GM19397 (cell line): ENCODE measurements around the gene COL4A6.

Experiments
- ATAC-seq: cut with Tn5 transposase; IDR thresholded peaks from one replicate; pipeline ENCODE4 v1.9.1; 2021; ENCODE audit warnings: mild to moderate bottlenecking, moderate library complexity; ENCODE audit not compliant: unreplicated experiment

Gene COL4A6

DNA sequence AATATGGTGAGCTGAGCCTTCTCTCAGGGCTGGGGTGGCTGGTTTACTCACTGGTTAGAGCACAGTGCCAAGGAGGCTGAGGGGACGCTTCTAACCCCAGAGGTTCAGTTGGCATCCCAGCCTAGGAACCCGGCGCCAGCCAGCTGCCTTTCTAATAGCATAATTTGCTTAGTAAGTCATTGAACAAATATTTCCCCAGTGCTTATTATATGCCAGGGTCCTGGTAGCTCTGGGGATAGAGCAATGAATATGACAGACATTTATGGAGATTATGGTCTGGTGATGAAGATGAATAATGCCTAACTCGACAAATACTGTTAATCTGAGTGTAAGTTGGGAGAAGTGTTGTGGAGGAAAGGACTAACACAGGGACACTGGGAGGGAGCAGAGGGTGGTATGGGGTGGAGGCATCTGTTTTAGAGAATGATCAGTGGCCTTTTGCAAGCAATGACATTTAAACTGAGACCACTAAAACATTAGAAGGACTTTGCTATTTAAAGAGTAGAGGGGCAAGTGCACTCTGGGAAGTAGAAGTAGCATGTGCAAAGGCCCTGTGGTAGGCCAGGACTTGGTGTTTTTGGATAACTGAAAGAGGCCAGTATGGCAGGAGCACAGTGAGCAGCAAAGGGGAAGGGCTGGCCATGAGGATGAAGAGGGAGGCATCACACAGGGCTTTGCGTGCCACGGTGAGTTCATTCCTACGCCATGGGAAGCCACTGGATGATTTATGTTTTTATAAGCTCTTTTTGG, 274.7 kb downstream of the COL4A6 start:
- no peak for ATAC-seq

DNA sequence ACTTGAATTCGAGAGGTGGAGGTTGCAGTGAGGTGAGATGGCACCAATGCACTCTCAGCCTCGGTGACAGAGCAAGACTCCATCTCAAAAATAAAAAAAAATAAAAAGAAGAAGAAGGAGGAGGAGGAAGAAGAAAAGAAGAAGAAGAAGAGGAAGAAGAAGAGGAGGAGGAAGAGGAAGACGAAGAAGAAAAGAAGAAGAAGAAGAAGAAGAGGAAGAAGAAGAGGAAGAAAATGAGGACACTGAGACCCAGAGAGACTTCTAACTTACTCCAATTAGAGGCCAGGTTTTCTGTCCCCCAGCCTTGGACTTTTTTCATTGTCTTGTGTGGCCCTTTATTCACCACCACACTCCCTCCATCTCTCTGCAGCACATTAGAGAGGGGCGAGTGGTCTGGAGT, 276.0 kb downstream of the COL4A6 start:
- no peak for ATAC-seq

DNA sequence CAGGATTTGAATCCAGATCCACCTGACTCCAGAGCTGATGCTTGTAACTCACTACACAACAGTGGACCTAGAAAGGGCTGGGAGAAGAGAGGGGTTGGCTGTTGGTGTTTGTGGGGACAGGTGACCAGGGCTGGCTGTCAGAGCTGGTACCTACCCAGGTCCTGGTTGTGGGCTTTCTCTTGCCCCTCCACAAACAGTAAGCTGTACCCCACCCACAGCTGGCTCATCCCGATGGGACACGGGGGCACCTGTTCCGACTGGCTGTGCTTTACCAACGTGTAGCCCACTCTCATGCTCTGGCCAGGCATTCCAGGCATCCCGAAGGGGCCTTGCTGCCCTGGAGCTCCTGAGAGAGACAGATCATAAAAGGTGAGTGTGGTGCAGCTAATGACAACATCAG, 277.9 kb downstream of the COL4A6 start:
- ATAC-seq: no peak

DNA sequence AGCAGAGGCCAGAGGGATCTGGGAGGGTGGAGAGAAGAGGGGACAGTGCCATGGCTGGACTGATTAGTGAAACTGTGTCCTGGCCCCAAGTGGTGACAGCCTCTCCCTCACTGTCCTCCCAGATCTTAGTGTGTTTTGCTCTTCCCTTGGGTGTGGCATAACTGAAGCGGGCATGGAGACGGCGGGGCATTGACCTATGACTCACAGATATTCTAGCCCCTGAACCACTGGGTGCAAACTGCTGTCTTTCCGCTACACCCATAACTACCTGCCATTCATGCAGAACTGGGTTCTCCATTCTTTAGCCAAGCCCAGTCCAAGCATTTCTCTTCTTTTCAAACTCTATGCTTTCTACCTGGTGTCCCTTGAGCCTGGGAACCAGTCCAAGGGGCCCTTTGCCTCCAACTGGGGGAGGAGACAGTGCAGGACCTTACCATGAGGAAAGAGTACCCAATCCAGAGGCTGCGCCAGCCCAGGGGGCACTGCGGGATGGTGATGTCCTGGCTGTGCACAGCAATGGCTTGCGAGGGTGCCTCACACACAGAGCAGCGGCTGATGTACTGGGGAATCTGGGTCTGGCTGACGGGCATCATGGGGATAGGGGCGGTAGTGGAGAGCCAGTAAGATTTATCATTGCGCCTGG, 279.1 kb downstream of the COL4A6 start:
- ATAC-seq: no peak

DNA sequence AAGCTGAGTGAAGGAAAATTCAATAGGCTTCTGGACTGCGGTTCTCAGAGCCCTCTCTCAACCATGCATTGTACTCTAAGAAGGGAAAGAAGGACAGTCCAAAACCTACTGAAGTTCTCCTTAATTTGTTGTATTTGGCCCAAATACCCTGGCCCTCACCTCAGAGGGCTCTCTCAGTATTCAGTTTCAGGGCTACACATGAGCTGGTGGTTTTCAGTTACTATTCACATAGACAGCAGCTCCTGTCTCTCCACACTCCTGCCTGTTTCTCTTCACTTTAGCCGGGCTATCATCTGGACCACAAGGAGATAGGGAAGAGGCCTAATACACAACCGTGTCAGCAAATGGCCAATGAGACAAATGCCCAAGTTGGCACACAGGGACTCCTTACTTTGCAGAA, 280.6 kb downstream of the COL4A6 start:
- no peak for ATAC-seq

DNA sequence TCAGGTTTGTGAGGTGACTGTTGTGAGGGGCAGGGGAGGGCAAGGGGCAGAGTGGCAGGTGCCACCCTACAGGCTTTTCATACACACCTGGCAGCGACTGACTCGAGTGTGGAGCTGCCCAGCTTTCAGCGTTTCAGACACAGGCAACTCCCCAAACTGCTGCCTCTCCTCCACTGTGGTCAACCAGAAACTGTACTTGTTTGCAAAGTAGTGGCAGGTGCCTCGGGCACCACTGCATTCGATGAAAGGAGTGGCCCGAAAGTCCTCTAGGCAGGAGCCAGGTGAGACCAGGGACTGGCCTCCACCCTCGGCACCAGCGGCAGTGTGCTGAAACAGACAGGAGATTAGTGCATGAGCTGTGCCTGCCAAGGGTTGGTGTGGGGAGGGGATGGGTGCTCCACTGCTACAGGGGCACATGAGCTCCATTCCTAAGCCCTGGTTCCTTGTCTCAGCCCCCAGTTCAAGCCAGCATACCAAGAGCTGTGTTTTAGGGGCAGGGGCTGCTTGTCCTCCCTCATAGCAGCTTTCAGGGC, 281.2 kb downstream of the COL4A6 start:
- no peak for ATAC-seq

DNA sequence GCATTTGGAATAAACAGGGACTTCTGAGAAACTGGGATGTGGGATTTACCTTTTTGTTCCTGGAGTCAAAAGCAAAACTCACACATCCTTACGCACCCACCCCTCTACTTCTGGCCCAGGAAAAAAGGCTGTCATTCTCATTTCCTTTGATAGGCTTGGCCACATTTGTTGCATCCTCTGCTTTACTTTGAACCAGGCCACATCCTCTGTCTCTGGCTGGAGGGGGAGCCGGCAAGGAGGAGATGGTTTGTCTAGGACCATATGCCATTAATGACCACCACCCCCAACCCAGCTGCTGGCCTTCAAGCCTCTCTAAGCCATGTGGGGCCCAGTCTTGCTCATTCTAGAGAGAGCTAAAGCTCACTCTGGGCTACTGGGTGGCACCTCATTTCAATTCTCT, 282.1 kb downstream of the COL4A6 start:
- ATAC-seq: no peak

DNA sequence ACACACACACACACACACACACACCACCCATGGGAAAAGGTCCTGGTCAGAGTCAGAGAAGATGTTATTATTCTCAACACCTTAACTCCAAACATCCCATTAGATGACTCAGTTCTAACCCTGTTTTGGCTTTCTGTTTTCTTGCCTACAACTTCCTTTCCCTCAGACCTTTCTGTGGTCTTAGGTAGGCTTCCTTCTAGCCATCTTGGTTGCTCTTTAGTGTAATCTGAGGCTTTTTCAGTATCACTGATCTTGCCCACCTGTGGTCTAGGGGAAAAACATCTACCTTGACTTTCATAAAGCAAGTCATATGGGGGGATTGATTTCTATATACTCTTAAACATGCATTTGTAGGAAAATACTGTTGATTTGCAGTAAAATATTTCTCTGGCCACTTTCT, 289.7 kb downstream of the COL4A6 start:
- ATAC-seq: no peak

DNA sequence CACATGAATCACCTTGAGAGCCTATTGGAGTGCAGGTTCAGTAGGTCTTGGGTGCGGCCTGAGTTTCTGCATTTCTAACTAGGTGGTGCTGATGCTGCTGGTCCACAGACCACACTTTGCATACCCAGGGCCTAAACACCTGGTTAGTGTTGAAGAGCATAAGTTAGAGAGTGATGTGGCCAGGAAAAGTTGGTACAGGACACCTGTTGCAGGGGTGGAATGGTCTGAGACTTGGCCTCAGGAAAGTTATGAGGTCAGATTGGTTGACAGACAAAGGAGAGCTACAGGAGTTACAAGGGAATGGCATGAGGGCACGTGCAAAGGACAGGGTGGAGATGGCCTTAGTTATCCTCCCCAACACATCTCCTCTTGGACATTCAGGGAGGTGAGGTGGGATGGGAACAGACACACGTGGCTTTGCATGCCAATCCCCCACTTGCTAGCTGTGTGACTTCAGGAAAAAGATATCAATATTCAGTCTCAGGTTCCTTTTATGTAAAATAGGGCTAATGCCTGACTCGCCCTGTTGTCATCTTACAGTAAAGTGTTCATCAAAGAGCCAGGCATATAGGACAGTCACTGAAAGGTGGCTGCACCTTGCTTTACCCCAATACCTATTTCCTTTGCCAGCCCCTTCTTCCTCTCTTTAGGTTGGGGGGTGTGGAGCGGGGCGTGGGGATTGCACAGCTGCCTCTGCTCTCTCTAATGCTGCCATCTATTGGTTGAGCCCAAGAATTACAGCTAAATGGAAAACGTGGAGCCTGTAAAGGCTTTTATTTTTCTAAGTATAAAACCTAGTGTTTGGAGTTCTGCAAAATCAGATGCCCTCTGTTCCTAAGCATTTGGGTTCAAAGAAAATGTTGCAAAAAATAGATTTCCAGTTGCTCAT, 299.2 kb downstream of the COL4A6 start:
- ATAC-seq: no peak

DNA sequence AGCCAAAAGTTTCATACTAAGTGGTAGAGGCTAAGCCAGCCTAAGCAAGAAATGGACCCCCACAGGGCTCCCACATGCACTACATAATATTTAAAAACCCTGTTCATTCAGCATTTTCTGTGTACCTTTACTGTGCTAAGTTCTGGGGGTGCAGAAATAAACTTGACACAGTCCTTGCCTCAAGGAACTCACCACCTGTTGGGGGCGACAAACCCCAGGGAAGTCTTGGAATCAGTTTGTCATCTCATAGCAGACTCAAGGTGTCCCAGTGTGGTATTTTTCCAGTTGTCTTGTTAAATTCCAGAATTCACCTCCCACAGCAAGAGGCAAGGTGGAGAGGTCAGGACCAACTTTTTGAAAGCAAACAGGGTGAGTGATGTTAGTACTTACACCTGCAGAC, 303.5 kb downstream of the COL4A6 start:
- ATAC-seq: no peak

DNA sequence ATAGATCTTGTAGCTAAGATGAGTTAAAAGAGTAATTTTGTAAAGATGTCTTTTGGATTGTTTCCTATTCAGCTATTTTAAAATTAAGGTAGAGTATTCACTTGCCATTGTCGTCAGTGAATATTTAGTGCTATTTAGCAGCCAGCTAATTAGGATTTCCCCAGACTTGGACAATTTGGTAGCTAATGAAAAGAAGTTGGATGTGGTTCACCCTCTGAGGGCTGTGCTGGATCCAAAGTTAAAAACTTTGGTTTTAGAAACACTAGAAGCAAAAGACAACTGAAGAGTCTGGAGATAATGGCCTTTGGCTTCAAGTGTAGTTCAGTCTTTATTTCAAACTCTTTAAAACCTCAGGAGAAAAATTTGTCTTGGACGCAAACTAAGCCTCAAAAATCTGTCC, 305.3 kb downstream of the COL4A6 start:
- ATAC-seq: no peak

DNA sequence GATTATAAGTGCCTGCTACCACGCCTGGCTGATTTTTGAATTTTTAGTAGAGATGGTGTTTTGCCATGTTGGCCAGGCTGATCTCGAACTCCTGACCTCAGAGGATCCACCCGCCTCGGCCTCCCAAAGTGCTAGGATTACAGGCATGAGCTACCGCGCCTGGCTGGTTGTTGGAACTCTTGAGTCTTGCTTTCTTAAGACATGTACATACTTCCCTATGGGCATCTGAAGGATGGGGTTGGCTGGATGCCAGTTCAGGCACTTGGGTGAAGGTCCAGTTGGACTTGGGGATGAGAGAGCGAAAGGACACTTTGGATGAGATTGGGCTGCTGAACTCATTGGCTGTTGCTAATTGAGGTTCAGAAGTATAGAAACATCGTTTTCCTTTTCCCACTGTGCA, 306.2 kb downstream of the COL4A6 start:
- ATAC-seq: no peak

DNA sequence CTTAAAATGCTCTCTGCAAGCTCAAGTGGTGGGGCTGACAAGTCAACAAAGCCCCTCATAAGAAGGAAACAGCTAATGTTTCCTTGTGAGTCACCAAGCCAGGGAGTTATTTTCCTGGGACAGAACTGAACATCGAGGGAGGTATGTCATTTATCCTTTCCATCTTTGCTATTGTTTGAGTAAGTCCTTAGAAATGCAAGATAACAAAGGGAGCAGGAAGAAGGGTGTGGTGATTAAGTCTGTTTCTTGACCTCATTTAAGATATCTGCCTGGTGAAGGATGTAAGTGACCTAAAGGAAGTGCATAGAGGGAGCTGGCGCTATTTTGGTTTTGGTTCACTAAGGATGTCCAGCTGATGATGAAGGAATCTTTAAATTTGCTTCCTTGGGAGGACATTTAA, 306.8 kb downstream of the COL4A6 start:
- no peak for ATAC-seq

DNA sequence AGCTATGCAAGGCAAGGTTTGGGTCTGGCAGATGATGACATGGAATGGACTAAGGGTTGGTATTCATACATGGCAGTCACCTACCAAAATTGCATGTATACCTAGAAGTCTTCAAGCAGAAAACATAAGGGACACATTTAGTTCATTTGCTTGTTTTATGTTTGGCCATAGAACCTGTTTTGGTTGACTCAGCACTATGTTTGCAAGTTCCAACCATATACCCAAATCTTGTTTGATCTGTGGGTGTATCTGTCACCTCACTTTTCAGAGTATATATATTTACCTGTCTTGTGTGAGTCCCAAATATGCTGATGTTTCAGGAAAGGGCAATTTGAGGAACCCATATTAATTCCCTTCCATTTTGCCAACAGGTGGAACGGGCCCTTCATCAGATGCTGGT, 307.3 kb downstream of the COL4A6 start:
- ATAC-seq: no peak

DNA sequence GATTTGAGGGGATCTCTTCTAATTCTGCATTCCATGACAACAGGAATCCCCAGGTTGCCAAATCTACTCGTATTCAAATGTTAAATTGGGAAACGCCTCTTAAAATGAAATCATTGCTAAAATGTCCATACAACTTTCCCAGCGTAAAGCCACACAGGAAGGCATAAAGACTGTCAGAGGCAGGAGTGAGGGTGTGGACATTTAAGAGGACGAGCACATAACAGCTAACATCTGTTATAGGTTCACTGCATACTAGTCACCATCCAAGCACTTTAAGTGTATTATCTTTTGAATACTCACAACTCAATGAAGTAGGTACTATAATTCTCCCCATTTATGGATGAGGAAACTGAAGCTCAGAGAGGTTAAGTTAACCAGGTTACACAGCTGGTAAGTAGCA, 311.1 kb downstream of the COL4A6 start:
- no peak for ATAC-seq

DNA sequence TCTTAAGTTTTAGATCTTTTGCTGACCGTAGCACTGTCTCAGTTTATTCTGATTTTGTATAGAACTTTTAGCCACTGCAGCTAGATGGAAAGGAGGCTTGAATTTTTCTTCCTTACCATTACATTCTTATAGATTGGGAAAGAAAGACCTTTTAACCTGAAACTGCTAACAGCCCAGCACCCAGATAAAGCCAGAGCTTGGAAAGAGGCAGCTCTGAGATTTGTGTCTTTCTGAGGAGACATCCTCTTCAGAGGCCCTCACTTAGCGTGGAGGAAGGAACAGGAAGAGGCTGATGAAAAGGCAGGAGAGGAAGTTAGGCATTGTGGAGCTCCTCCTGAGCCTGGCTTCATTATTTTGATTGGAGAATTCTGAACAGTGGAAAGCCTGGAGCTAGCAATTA, 311.6 kb downstream of the COL4A6 start:
- no peak for ATAC-seq

DNA sequence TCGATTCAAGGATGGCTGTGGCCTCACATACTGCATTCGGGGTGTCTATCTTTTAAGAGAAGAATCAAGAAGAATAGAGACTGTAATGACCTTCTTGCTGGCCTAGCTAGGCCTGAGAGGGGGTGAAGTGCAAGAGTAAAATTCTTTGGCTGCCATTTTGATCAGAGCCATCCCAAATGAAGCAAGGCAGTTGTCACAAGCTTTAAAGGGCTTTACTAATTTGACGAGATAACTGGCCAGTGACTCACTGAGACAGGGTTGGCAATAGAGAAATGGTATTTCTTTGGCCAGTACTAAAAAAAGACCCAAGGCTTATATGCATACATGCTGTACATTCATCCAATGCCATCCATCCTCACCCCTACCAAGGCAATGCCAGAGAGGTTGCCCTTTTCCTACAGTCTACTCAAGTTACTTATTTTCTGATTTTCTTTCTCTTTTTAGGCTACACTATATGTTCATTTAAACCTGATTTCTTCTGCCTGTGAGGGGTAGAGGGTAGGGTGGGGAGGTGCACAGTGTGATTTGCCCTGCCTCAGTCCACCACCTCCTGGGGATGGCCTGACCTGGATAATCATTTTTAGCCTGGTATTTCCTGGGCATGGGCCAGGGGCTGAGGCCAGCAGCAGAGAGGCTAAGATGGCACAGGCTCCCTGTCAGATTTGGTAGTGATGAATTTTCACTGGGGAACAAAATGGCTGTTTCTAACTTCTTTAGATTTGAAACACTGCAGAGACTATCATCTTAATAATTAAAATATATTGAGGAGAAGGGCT, 314.4 kb downstream of the COL4A6 start:
- ATAC-seq: no peak

DNA sequence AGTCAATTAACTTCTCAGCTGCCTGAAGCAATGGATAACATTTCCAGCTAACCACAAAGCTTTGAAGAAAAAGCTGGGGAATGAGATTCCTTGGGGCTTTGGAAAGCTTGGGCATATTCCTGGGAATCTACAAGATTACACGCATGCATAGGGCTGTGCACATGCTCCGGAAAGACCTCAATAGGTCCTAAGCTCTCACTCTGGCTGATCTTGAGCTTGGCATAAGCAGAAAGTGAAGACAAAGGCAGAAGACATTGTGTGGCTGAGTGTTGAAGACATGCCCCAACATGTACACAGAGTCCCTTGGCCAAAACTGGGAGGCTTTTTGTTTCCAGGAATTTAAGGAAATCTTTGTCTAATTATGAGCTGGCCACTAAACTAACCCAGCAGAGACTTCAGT, 315.5 kb downstream of the COL4A6 start:
- no peak for ATAC-seq

DNA sequence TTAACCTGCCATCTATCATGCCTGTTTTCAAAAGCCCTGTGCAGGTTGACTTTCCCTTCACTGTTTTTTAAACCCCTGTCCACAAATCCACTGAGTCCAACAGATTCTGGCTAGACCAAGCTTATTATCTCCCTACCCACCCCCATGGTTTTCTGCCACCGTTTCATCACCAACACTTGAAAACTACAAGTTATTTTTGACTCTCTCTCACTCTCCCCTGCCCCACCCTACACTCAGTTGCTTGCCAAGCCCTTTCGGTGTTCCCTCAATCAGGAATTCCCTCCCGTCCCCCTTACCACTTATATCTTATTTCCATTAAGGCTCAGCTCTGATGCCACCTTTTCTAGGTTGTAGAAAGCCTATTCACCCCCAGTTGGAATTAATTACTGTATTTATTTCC, 316.9 kb downstream of the COL4A6 start:
- ATAC-seq: no peak

DNA sequence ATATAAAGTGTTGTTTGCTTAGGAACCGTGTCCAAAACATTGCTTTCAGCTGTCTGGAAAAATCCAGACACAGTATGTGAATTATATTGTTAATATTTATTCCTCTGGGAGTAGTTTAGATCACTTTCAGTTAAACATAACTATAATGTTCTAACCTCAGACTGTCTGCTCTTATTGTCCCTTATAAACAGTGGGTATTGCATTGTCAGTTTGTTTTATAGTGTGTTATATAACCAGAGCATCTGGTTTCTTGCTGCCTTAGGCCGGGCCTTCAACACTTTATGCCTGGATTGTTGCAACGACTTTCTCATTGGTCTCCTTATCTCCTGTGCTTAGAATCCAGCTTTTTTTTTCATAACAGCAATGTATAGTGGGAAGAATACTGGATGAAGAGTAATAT, 320.2 kb downstream of the COL4A6 start:
- no peak for ATAC-seq

DNA sequence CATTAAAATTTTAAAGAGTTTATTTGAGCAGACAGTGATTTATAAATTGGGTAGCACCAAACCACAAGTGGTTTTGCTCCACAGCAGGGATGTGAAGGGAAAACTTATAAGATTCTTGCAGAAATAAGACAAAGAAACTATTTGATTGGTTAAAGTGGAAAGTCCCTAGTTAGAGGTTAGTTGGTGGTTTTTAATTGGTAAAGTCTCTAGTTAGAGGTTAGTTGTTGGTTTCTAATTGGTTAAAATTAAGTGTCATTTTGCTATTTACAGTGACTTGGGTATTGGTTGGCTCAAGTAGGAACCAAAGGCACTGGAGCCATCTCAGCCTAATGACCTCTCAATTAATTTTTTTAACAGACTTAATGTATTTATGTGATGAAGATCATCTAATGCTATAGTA, 323.7 kb downstream of the COL4A6 start:
- no peak for ATAC-seq
